ENCODE data around the gene THRB. TPM values are rescaled to one million over a fixed set of nuclear protein-coding genes. Genes with fewer than 3 reads are reported as not detected.

Gene THRB
- total RNA-seq, 1 donor from 2014 or later: 0.31 TPM

DNA sequence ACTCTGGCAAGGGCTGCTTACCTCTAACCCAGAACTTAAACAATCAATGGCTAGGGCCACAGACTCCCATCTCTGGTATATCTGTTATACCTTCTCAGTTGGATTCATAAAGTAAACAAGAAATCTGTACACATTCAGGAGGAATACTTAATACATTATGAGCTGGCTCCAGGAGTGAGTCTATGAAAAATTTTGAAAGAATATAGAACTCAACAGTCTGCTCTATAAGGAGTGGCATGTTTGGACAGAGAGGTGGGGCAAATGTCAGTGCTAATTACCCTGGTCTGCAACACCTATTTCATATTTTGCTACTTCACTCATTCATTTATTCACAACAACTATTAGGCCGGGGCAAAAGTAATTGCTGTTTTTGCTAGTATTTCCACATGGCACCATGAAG, 245.1 kb downstream of the THRB start:
- H3K4me3 Mint-ChIP-seq: no peak overlapping the region
- POLR2A ChIA-PET: no interaction called here
- H3K27me3 Mint-ChIP-seq: peaks cover 2% of the 10 kb centered on the region

GRCh38 chr3:24245056-24245455, 249.6 kb downstream of the THRB start:
- CTCF ChIA-PET: no interaction called here
- POLR2A ChIA-PET: no interaction called here
- Mint-ChIP-seq H3K9me3 (no peaks in the 10 kb centered on the region), H3K27me3 (no peaks in the 10 kb centered on the region), H3K4me1 (no peaks in the 10 kb centered on the region), H3K36me3 (ENCODE audit: low read depth) (no peaks in the 10 kb centered on the region), H3K27ac (no peak overlapping the region), H3K4me3 (no peak overlapping the region)
- no peak for ATAC-seq (ENCODE audit: low read depth)
- no peak for DNase-seq
- intact Hi-C loops (cut with micrococcal nuclease): no loop called here
- TF ChIP-seq, protein P1, sequence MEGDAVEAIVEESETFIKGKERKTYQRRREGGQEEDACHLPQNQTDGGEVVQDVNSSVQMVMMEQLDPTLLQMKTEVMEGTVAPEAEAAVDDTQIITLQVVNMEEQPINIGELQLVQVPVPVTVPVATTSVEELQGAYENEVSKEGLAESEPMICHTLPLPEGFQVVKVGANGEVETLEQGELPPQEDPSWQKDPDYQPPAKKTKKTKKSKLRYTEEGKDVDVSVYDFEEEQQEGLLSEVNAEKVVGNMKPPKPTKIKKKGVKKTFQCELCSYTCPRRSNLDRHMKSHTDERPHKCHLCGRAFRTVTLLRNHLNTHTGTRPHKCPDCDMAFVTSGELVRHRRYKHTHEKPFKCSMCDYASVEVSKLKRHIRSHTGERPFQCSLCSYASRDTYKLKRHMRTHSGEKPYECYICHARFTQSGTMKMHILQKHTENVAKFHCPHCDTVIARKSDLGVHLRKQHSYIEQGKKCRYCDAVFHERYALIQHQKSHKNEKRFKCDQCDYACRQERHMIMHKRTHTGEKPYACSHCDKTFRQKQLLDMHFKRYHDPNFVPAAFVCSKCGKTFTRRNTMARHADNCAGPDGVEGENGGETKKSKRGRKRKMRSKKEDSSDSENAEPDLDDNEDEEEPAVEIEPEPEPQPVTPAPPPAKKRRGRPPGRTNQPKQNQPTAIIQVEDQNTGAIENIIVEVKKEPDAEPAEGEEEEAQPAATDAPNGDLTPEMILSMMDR (IDR thresholded peaks at IDR 0.05): no peak

More for the DNA sequence above, 245.1 kb downstream of the THRB start:
- ATAC-seq (ENCODE audit: low read depth) (no peak), DNase-seq (no peak)
- H3K27ac Mint-ChIP-seq: no peak overlapping the region
- intact Hi-C loops (cut with micrococcal nuclease): no loop called here
- CTCF ChIA-PET: no interaction called here
- H3K36me3 Mint-ChIP-seq (ENCODE audit: low read depth): no peaks in the 10 kb centered on the region
- H3K4me1 Mint-ChIP-seq: no peaks in the 10 kb centered on the region
- H3K9me3 Mint-ChIP-seq: no peaks in the 10 kb centered on the region
- TF ChIP-seq, protein P1 (IDR thresholded peaks at IDR 0.05): no peak

DNA sequence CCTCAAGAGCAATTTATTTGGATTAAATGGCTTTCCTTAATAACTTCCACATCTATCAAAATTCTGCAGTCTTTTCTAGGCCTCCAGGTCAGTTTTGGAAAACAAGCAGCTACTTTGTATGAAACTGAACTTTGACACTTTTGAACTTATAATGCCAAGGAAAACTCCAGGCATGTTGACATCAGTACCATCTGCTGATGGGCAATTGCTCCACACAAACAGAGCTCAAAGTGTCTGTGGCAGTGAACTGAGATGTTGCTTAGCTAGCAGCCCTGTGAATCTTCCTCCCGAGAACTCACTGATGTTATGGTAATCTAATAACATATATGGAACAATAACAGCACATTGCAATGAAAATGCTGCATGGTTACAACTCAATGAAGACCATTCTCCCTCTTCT, 250.2 kb downstream of the THRB start:
- no peak overlapping the region for H3K4me3 Mint-ChIP-seq
- no peak overlapping the region for H3K27ac Mint-ChIP-seq
- DNase-seq (no peak), ATAC-seq (ENCODE audit: low read depth) (no peak)
- intact Hi-C loops (cut with micrococcal nuclease): no loop called here
- TF ChIP-seq, protein P1 (IDR thresholded peaks at IDR 0.05): no peak
- ChIA-PET CTCF (no interaction called here), POLR2A (no interaction called here)
- no peaks in the 10 kb centered on the region for H3K4me1 Mint-ChIP-seq
- no peaks in the 10 kb centered on the region for H3K27me3 Mint-ChIP-seq
- H3K9me3 Mint-ChIP-seq: no peaks in the 10 kb centered on the region
- H3K36me3 Mint-ChIP-seq (ENCODE audit: low read depth): no peaks in the 10 kb centered on the region

- ATAC-seq (ENCODE audit: low read depth) (no peak), DNase-seq (no peak)
- ChIA-PET CTCF (no interaction called here), POLR2A (interaction anchor here (0.7 kb wide), 1 partner anchor 683 kb away, joined by 6 read pairs; no protein-coding TSS in a partner anchor)
- Mint-ChIP-seq H3K4me1 (no peaks in the 10 kb centered on the region), H3K27me3 (no peaks in the 10 kb centered on the region), H3K4me3 (no peak overlapping the region), H3K36me3 (ENCODE audit: low read depth) (no peaks in the 10 kb centered on the region), H3K27ac (no peak overlapping the region), H3K9me3 (no peaks in the 10 kb centered on the region)
- intact Hi-C loops (cut with micrococcal nuclease): no loop called here
- TF ChIP-seq, protein P1 (IDR thresholded peaks at IDR 0.05): no peak
These were observed 252.5 kb downstream of the THRB start for GRCh38 chr3:24242012-24242698.

DNA sequence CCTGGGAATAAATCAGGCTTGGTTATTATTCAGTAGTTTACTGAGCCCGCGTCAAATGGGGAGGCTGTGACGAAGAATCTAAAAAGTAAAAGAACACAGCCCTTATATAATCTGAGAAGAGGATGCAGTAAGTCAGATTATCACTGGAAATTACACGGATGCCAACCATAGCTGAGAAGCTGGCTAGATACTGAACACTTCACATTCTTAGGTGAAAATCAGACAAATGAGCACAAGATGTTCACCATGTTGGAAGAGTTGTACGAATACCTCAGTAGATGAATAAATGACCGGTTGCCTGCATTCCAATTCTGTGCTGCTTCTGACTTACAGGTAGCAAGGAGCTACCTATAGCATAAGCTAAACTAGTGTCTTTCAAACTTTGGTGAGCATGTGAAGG, 254.3 kb downstream of the THRB start:
- intact Hi-C loops (cut with micrococcal nuclease): no loop called here
- no peak for ATAC-seq (ENCODE audit: low read depth)

More for the DNA sequence above, 254.3 kb downstream of the THRB start:
- TF ChIP-seq, protein P1 (IDR thresholded peaks at IDR 0.05): no peak
- no peaks in the 10 kb centered on the region for H3K36me3 Mint-ChIP-seq (ENCODE audit: low read depth)
- DNase-seq: no peak
- no peak overlapping the region for H3K4me3 Mint-ChIP-seq
- no peak overlapping the region for H3K27ac Mint-ChIP-seq
- no peaks in the 10 kb centered on the region for H3K27me3 Mint-ChIP-seq
- POLR2A ChIA-PET: no interaction called here
- H3K4me1 Mint-ChIP-seq: no peaks in the 10 kb centered on the region
- no peaks in the 10 kb centered on the region for H3K9me3 Mint-ChIP-seq
- CTCF ChIA-PET: interaction anchor here (1.1 kb wide), 1 partner anchor 352 kb away, joined by 6 read pairs; no protein-coding TSS in a partner anchor
